ENCODE results near the gene NOL9. TPM values are rescaled to one million over a fixed set of nuclear protein-coding genes. Genes with fewer than 3 reads are reported as not detected.

Gene NOL9
- total RNA-seq, 1 donor from 2014 or later = 27.1 TPM

- DNase-seq = no peak
Observed at GRCh38 chr1:6519491-6519934, 34.8 kb downstream of the NOL9 start.

GRCh38 chr1:6517435-6517851, 36.9 kb downstream of the NOL9 start:
- no peak for DNase-seq

GRCh38 chr1:6515771-6516170, 38.5 kb downstream of the NOL9 start:
- no peak for DNase-seq

- no peak for DNase-seq
Observed at GRCh38 chr1:6513320-6513801, 41.0 kb downstream of the NOL9 start.

GRCh38 chr1:6512908-6513280, 41.4 kb downstream of the NOL9 start:
- no peak for DNase-seq

- no peak for DNase-seq
Observed at GRCh38 chr1:6512245-6512907, 41.9 kb downstream of the NOL9 start.

- DNase-seq = no peak
Observed at GRCh38 chr1:6511561-6512244, 42.6 kb downstream of the NOL9 start.

- no peak for DNase-seq
Observed at GRCh38 chr1:6511056-6511455, 43.3 kb downstream of the NOL9 start.

- no peak for DNase-seq
Observed at GRCh38 chr1:6510493-6510892, 43.8 kb downstream of the NOL9 start.

- no peak for DNase-seq
Observed at GRCh38 chr1:6509919-6510291, 44.4 kb downstream of the NOL9 start.

GRCh38 chr1:6509220-6509918, 44.9 kb downstream of the NOL9 start:
- no peak for DNase-seq

- DNase-seq = no peak
Observed at GRCh38 chr1:6508816-6509189, 45.5 kb downstream of the NOL9 start.

- DNase-seq = no peak
Observed at GRCh38 chr1:6508154-6508815, 46.0 kb downstream of the NOL9 start.

GRCh38 chr1:6507461-6507911, 46.8 kb downstream of the NOL9 start:
- no peak for DNase-seq

GRCh38 chr1:6507037-6507428, 47.3 kb downstream of the NOL9 start:
- DNase-seq = no peak

- DNase-seq = no peak
Observed at GRCh38 chr1:6506210-6507036, 47.9 kb downstream of the NOL9 start.

- DNase-seq = no peak
Observed at GRCh38 chr1:6505367-6506209, 48.7 kb downstream of the NOL9 start.

- no peak for DNase-seq
Observed at GRCh38 chr1:6504887-6505286, 49.4 kb downstream of the NOL9 start.

- no peak for DNase-seq
Observed at GRCh38 chr1:6503884-6504602, 50.3 kb downstream of the NOL9 start.

Data from dermis blood vessel endothelial cell (primary cell).